GM19455 (cell line): ENCODE data around the gene SFMBT2.
A peak's percentile ranks its signal among the peaks of the same experiment; 100 is the strongest.

ENCODE experiments used
- ATAC-seq: cut with Tn5 transposase; IDR thresholded peaks from one replicate; pipeline ENCODE4 v1.9.1; 2021; ENCODE audit not compliant: unreplicated experiment

Gene SFMBT2

GRCh38 chr10:7426349-7426748, 15.5 kb upstream of the SFMBT2 start:
- ATAC-seq = no peak

- no peak for ATAC-seq
These were observed 14.9 kb upstream of the SFMBT2 start for GRCh38 chr10:7425691-7426090.

GRCh38 chr10:7424919-7425318, 14.1 kb upstream of the SFMBT2 start:
- ATAC-seq = no peak

DNA sequence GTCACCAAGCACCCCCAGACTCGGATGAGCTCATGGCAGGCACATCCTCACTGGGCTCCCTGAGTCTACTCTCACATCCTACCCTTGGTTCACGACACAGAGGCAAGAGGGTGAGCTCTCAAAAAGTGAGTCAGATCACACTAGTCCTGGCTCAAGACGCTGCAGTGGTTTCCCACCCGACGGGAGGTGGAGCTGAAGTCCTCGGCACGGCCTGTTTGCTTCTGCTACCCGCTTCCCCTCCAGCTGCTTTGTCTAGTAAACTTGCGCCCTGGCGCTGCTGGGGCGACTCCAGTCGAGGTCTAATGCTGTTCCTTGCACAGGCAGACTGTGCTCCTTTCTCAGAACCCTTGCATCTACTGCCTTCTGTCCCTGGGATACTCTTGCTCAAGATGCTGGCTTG, 13.5 kb upstream of the SFMBT2 start:
- ATAC-seq = no peak

DNA sequence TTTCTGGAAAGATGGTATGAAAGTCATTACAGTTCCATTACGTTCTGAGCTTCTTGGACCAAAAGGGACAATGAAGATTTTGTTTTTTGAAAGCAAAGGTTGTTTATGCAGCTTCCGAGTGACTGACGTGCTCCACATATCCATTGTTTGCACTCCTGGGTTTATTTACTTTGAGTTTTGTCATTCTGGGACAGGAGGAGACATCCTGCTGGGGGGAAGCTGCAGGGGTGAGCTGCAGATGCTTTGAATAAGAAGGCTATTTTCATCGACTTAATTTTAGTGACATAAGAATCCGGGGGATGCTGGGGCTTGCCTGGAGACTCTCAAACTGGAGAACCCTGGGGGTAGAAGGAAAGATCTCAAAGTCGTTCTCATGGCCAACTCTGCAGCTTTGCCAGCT, 12.7 kb upstream of the SFMBT2 start:
- ATAC-seq = no peak

DNA sequence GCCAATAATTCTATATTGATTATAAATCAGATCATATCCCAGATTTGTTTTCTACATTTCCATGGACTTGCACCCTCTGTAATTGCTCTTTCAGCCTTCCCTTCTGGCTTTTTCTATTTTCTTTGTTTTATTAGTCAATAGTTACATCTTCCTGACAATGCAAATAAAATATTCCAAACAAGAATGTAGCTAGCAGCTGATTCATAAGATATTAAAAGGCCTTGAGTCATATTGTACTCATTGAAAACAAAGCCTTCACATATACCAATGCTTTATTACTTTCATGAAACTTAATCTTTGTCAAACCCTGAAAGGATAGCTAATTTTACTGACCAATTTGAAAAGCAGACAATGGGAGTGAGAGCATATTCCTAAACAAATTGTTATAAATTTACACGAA, 10.7 kb upstream of the SFMBT2 start:
- no peak for ATAC-seq

DNA sequence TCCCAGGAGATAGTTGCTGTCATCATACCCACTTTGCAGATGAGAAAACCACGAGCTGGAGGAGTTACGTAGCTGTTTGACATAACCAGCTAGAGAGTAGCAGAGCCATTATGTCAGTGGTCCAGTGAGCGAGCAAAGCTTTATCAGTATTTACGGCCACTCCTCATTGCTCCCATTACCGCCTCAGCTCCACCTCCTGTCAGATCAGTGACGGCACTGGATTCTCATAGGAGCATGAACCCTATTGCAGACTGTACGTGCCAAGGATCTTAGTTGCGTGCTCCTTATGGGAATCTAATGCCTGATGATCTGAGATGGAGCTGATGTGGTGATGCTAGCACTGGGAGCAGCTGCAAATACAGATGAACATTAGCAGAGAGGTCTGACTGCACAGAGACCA, 9.2 kb upstream of the SFMBT2 start:
- no peak for ATAC-seq

- no peak for ATAC-seq
These were observed 7.0 kb upstream of the SFMBT2 start for GRCh38 chr10:7417807-7418206.

- ATAC-seq = no peak
These were observed 6.3 kb upstream of the SFMBT2 start for GRCh38 chr10:7417103-7417623.

DNA sequence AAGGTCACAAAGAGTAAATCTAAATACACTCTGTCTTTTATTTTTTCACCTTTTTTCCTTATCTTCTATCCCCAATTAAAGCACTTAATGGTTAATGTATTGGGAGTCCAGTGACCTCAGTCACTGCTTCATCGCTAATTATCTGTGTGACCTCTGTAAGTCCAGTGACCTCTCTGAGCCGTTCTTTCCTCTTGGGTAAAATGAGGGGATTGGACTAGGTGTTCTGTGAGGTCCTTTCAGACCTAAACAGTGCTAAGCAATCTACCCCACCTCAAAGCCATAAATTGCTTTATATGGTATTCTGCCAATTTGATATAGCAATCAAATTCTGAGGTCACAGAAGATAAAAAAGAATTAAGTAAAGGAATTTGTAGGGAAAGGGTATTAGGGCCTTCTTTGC, 3.9 kb upstream of the SFMBT2 start:
- no peak for ATAC-seq

- no peak for ATAC-seq
These were observed 2.1 kb upstream of the SFMBT2 start for GRCh38 chr10:7412928-7413282.

- ATAC-seq = no peak
These were observed 1.5 kb upstream of the SFMBT2 start for GRCh38 chr10:7412237-7412927.

DNA sequence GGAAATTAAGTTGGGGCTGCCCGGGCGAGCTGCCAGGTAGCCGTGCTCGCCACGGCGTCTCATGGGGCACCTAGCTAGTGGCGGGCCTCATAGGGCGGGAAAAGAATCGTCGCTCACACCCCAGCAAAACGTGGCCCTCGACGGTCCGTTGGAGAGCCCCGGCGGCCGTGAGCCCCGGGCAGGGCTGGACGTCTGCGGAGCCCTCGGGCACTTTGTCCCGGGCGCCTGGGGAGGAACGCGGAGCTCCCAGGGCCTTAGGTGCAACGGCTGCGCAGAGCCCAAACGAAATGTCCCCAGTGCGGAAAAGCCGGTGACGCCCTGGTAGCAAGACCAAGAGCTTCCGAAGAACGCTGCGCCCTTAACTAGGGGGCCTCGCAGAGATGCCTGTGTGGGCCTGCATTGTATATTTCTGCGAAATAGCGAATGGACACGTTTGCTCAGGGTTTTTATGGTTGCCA, 866 bp upstream of the SFMBT2 start:
- no peak for ATAC-seq

DNA sequence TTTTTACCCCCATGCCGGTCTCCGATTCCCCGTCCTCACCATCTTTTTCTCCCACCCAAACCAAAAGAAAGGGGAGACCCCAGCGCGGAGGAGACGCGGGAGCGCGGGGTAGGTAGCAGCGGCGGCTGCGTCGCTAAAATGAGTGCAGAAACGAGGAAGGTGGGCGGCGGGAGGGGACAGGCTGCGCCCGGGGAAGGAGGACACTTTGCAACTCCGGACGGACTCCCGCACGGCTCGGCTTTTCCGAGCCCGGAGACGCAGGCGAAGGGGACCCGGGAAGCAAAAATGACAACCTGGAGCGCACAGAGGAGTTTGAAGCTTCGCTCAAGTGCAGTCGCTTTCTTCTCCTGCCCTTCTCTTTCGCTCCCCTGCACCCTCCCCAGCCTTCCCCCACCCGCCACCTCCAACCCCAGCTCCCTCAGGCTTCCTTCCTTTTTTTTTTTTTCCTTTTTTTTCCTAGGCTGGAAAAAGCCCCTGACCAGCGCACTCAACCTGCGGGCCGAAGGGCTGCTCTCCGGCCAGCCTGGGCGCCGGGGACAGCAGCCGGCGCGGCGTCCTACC, 453 bp downstream of the SFMBT2 start:
- ATAC-seq = no peak

DNA sequence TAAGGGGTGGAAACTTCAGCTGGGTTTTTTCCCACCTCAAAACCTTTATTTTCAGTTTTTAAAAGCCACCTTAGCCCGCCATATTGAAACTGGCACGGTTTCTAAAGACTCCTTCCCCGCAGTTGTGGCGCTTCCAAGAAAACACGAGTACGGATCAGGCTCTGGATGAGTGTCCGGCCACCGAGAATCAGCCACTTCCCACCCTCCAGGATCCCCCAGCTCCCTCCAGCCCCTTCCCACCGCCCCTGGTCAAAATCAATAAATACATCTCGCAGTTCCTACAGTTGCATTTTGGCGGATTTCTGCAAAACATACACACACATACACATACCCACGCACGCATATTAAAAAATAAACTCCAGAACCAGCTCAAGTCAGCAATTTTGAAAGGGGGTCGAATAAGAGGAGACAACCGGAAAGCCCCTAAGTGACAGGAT, 1.1 kb downstream of the SFMBT2 start:
- no peak for ATAC-seq

GRCh38 chr10:7409045-7409731, 1.6 kb downstream of the SFMBT2 start:
- peak; percentile 43 for ATAC-seq

DNA sequence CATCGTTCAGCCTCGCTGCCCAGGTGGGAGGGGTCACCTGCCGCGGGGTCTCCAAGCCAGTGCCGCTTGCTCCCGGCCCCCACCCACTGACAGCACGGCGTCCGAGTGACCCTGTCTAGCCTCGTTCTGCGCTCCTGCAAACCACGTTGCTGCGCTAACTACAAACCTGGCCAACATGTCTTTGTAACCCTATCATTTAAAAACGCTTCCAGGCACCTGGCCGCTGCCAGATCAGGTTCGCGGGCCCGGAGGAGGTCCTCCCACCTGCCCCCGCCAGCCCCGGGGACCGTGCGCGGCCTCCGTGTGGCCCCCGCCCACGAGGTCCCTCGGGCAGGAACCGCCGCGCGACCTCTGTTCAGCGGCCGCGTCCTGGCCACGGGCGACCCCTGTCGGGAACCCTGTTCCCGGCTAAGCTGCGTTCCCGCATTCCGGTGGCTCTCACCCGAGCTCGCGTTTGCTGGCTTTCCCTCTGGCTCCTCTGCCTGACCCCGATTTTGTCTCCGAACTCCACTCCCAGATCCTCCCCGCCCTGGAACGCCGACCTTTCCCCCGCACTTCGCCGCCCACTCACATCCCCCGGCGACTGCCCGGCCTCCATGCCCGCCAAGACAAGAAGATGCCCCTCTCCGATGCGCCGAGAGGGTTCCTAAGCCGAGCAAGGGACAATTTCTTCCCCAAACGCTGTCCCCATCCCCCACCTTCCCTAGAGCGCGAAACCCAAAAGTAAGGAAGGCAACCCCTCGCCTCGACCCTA, 2.4 kb downstream of the SFMBT2 start:
- ATAC-seq = peak; percentile 36

- ATAC-seq = peak; percentile 11
These were observed 3.2 kb downstream of the SFMBT2 start for GRCh38 chr10:7407368-7408290.

GRCh38 chr10:7406712-7407333, 4.0 kb downstream of the SFMBT2 start:
- ATAC-seq = no peak

- no peak for ATAC-seq
These were observed 5.2 kb downstream of the SFMBT2 start for GRCh38 chr10:7405637-7406036.
